HL-60 (cell line): ENCODE results near the gene DOCK10.

Experiments
- DNase-seq, 2 experiments: peaks; one replicate each; pipeline ENCODE4 v3.0.0-alpha.2; 2010 to 2020; ENCODE audit warnings: low read depth in 1 of 2, low spot score in 1 of 2
- H3K27ac ChIP-seq: fragments of 250-450 bp; sonication (Bioruptor Pico); replicated peaks from 2 replicates; pipeline ENCODE4 v1.5.1; 2020; ENCODE audit warnings: mild to moderate bottlenecking, moderate library complexity
- H3K27me3 ChIP-seq: fragments of 250-450 bp; sonication (Bioruptor Pico); 2 replicates; pipeline ENCODE4 v1.5.1; 2021; ENCODE audit warnings: mild to moderate bottlenecking, moderate library complexity; ENCODE audit not compliant: insufficient read depth, poor library complexity, severe bottlenecking
- H3K4me3 ChIP-seq: replicated peaks from 2 replicates; pipeline ENCODE4 v1.5.1; 2011; ENCODE audit warnings: mild to moderate bottlenecking, control low read depth, low read length; ENCODE audit not compliant: insufficient read depth
- CTCF ChIP-seq: IDR thresholded peaks from one replicate; pipeline ENCODE4 v1.5.1; 2011; ENCODE audit warnings: low read length, control low read depth, inconsistent platforms; ENCODE audit not compliant: insufficient read depth
- GABPA ChIP-seq: IDR thresholded peaks from 2 replicates; pipeline ENCODE4 v1.6.1; 2012; ENCODE audit warnings: low read depth
- POLR2AphosphoS5 ChIP-seq: IDR thresholded peaks from 2 replicates; pipeline ENCODE4 v1.6.1; 2012; ENCODE audit warnings: low read depth
- REST ChIP-seq: IDR thresholded peaks from 2 replicates; pipeline ENCODE4 v1.6.1; 2012; ENCODE audit warnings: low read depth; ENCODE audit not compliant: insufficient replicate concordance
- SPI1 ChIP-seq: IDR thresholded peaks from 2 replicates; pipeline ENCODE4 v1.6.1; 2012; ENCODE audit warnings: low read depth, mild to moderate bottlenecking, borderline replicate concordance

Gene DOCK10

GRCh38 chr2:224973112-224974016, 68.9 kb downstream of the DOCK10 start:
- no peak overlapping the region for H3K4me3 ChIP-seq
- TF ChIP-seq SPI1 (no peak), REST (no peak), GABPA (no peak)
- H3K27me3 ChIP-seq, result no peaks in the 10 kb centered on the region
- no peak for DNase-seq
- H3K27ac ChIP-seq, result no peak overlapping the region

- no peak overlapping the region for H3K4me3 ChIP-seq
- no peak overlapping the region for H3K27ac ChIP-seq
- TF ChIP-seq CTCF (no peak), REST (no peak), SPI1 (no peak), POLR2AphosphoS5 (no peak), GABPA (no peak)
- DNase-seq, result no peak
- H3K27me3 ChIP-seq, result no peaks in the 10 kb centered on the region
Measured at GRCh38 chr2:224971214-224971613, 71.1 kb downstream of the DOCK10 start.

- Histone ChIP-seq H3K27ac (no peak overlapping the region), H3K4me3 (no peak overlapping the region), H3K27me3 (no peaks in the 10 kb centered on the region)
- TF ChIP-seq CTCF, result no peak
- no peak for TF ChIP-seq GABPA
- no peak for TF ChIP-seq REST
- TF ChIP-seq POLR2AphosphoS5, result no peak
- no peak for DNase-seq
Measured at GRCh38 chr2:224970311-224970710, 72.0 kb downstream of the DOCK10 start.
